Jurkat, Clone E6-1 (cell line): ENCODE data around the gene ALDH2. TPM values are rescaled to one million over a fixed set of nuclear protein-coding genes. Genes with fewer than 3 reads are reported as not detected.
A peak's percentile ranks its signal among the peaks of the same experiment; 100 is the strongest.
"Not testable (repeated sequence)": the region's sequence is repeated elsewhere in the genome, so short reads cannot be mapped to it uniquely, and the experiment has no call there.

ENCODE experiments used
- DNase-seq: peaks from one replicate; pipeline ENCODE4 v3.0.0-alpha.2; 2011; ENCODE audit warnings: low read depth, low spot score
- H3K4me3 ChIP-seq: 2 replicates; pipeline ENCODE4 v1.5.1; 2011; ENCODE audit warnings: mild to moderate bottlenecking, low read length, control low read depth, moderate library complexity
- polyA plus RNA-seq: library from polyadenylated mRNA; unstranded; fragments of >200 nt; gene quantifications from one replicate; pipeline ENCODE4 v1.2.1, GENCODE V29; 2012; ENCODE audit warnings: missing spikeins; ENCODE audit not compliant: insufficient read length, insufficient read depth

The ALDH2 gene
- polyA plus RNA-seq, result not detected

DNA sequence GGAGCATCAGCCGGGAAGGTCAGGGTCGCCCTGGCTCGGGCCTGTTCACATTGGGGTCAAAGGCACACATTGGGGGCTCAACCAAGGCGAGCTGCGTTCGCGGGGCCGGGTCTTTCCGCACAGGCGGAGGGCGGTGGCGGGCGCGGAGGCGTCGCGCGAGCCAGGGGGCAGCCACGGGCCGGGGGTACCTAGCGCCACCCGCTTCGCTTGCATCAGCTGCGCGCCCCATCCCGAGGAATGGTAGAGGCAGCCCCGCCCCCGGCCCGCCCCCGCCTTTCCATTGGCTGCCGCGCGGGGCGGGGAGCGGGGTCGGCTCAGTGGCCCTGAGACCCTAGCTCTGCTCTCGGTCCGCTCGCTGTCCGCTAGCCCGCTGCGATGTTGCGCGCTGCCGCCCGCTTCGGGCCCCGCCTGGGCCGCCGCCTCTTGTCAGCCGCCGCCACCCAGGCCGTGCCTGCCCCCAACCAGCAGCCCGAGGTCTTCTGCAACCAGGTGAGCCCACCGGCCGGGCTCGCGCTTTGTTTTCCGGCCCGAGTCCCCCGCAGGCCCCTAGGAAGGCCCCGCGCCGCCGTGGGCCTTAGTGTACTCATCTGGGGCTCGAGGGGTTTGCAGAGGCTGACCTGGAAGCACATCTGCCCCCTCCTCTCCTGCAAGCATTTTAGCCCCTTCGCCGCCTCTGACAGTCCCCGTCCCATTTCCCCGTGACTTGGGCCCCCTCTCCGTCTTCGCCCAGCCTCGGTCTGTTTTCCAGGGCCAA, at the start of gene ALDH2:
ALDH2 (plus strand) TSS at position 326 of the 754 bp plus-strand sequence; CDS start at position 376, 50 bp downstream.
- H3K4me3 ChIP-seq, result no peak within 1 kb of the TSS
- no peak for DNase-seq

- not testable (repeated sequence) for H3K4me3 ChIP-seq, DNase-seq
These were observed 47.4 kb upstream of the ALDH2 start for GRCh38 chr12:111719316-111719715.

GRCh38 chr12:111720457-111720856, 46.3 kb upstream of the ALDH2 start:
- DNase-seq, result no peak
- no peak overlapping the region for H3K4me3 ChIP-seq

DNA sequence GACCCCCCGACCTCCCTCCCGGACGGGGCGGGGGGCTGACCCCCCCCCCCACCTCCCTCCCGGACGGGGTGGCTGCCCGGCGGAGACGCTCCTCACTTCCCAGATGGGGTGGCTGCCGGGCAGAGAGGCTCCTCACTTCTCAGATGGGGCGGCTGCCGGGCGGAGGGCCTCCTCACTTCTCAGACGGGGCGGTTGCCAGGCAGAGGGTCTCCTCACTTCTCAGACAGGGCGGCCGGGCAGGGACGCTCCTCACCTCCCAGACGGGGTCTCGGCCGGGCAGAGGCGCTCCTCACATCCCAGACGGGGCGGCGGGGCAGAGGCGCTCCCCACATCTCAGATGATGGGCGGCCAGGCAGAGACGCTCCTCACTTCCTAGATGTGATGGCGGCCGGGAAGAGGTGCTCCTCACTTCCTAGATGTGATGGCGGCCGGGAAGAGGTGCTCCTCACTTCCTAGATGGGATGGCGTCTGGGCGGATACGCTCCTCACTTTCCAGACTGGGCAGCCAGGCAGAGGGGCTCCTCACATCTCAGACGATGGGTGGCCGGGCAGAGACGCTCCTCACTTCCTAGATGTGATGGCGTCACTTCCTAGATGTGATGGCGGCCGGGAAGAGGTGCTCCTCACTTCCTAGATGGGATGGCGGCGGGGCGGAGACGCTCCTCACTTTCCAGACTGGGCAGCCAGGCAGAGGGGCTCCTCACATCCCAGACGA, 42.9 kb upstream of the ALDH2 start:
- not testable (repeated sequence) for DNase-seq, H3K4me3 ChIP-seq

GRCh38 chr12:111728795-111729194, 37.9 kb upstream of the ALDH2 start:
- DNase-seq, result no peak
- no peak overlapping the region for H3K4me3 ChIP-seq

- no peak overlapping the region for H3K4me3 ChIP-seq
- no peak for DNase-seq
These were observed 36.3 kb upstream of the ALDH2 start for GRCh38 chr12:111730420-111730819.

DNA sequence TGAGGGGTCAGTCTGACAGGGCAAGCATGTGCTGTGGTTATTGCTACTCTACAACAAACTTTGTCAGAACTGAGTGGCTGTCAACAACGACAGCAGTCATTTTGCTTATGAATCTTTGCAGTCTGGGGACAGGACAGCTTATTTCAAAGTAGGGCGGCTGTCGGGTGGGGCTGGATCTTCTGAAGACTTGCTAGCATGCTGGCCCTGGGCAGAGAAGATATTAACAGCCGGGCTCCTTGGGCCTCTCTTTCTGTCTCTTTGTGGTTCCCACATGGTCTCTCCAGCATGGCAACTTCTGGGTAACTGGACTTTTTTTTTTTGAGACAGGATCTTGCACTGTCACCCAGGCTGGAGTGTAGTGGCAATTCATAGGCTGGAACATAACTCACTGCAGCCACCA, 33.9 kb upstream of the ALDH2 start:
- no peak for DNase-seq
- no peak overlapping the region for H3K4me3 ChIP-seq

DNA sequence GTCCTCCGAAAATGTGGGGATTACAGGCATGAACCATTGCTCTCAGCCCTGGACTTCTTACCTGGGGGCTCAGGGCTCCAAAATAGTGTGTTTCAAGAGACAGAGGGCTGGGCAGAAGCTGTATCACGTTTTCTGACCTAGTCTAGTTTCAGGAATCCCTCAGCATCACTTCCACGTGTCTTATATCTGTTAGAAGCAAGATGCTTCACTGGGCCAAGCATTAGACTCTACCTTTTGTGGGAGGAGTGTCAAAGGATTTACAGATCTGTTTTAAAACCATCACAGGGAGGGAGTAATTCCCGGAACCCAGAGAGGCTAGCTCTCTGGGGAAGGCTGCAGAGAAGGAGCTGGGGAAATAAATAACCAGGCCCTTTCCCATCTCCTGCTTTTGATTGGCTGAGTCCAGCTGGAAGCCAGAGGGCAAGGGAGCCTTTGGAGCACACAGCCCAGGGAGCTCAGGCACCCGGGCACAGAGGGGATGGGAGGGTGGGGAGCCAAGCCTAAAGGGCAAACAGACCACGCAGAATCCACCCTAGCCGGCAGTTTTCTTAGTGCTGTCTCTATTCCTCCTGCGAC, 33.3 kb upstream of the ALDH2 start:
- no peak for DNase-seq
- no peak overlapping the region for H3K4me3 ChIP-seq

DNA sequence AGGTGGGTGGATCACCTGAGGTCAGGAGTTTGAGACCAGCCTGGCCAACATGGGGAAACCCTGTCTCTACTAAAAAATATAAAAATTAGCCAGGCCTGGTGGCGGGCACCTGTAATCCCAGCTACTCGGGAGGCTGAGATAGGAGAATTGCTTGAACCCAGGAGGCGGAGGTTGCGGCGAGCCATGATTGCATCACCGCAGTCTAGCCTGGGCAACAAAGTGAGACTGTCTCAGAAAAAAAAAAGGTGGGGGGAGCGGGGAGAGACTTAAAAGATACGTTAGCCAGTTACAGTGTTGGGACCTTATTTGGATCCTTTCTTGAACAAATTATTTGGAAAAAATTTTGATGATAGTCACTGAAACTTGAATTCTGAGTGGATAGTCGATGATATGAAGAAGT, 27.2 kb upstream of the ALDH2 start:
- H3K4me3 ChIP-seq, DNase-seq: not testable (repeated sequence)

- peak; percentile 62 for DNase-seq
These were observed 25.4 kb upstream of the ALDH2 start for GRCh38 chr12:111741235-111741812.

DNA sequence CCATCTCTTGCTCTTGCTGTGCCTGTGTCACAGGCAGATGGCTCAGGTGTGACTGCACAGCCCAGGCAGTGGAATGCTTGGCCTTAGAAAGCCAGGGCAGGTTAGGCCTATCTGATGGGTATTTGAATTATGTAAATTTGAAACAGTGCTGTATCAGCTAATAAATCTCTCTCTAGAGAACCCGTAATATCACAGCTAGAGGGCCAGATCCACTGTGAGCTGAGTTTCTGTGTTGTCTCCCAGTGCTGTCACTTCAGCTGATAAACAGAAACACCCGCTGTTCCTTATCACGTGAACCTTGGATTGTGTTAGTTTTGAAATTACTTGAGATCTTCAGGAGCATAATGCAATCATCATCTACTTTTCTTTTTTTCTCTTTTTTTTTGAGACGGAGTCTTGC, 21.5 kb upstream of the ALDH2 start:
- no peak for DNase-seq

More at GRCh38 chr12:111741235-111741812, 25.4 kb upstream of the ALDH2 start:
- no peak overlapping the region for H3K4me3 ChIP-seq

DNA sequence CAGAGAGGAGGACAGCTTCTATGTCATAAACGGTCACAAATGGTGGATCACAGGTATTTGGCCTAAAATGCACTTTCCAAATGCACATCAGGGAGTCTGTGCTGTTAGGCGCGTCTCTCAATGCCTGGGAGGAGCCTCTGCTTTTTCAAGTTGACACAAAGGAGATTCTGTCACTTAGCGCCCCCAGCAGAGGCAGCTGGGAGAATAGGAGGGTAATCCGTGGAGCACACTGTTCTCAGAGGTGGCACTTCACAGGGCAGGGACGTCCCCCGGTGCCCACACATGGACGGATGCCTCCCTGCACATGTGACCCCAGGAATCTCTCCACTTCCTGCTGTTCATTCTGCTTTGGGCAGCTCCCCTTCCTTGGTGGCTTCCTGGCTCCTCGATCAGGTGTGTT, 19.4 kb upstream of the ALDH2 start:
- no peak for DNase-seq

More for the DNA sequence above, 21.5 kb upstream of the ALDH2 start:
- H3K4me3 ChIP-seq, result no peak overlapping the region

DNA sequence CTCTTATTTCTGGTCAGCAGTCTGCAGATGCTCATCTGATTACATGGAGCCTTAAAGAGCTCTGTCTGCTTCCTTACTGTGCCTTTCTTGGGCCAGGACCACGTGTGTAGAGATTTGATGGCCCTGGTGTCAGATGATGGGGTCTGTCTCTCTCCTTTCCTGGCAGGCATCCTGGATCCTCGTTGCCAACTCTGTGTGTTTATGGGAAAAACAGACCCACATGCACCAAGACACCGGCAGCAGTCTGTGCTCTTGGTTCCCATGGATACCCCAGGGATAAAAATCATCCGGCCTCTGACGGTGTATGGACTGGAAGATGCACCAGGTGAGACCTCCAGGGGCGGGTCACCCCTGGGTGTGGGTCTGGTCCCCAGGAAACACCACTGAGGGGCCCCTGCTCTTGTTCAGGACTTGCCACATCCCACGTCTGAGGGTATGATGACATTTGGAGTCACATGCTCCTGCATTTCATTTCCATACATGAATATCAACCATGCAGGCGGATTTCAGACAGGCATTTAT, 18.5 kb upstream of the ALDH2 start:
- no peak overlapping the region for H3K4me3 ChIP-seq
- no peak for DNase-seq

More for the DNA sequence above, 19.4 kb upstream of the ALDH2 start:
- H3K4me3 ChIP-seq, result no peak overlapping the region

GRCh38 chr12:111748867-111749266, 17.9 kb upstream of the ALDH2 start:
- no peak for DNase-seq
- no peak overlapping the region for H3K4me3 ChIP-seq

DNA sequence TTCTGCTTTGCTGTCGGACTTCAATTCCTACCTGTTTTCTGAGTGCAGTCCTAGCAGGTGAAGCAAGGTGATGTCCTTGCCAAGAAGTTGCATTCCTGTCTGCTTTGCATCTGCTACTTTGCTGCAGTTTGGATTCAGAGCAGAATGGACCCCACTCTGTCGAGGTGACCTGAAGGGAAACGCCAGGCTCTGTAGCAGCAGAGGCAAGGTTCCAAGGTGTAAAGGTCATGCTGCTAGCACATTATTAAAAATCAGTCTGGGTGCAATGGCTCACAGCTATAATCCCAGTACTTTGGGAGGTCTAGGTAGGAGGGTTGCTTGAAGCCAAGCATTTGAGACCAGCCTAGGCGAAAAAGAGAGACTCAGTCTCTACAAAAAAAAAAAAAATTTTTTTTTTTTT, 17.3 kb upstream of the ALDH2 start:
- no peak overlapping the region for H3K4me3 ChIP-seq
- no peak for DNase-seq

DNA sequence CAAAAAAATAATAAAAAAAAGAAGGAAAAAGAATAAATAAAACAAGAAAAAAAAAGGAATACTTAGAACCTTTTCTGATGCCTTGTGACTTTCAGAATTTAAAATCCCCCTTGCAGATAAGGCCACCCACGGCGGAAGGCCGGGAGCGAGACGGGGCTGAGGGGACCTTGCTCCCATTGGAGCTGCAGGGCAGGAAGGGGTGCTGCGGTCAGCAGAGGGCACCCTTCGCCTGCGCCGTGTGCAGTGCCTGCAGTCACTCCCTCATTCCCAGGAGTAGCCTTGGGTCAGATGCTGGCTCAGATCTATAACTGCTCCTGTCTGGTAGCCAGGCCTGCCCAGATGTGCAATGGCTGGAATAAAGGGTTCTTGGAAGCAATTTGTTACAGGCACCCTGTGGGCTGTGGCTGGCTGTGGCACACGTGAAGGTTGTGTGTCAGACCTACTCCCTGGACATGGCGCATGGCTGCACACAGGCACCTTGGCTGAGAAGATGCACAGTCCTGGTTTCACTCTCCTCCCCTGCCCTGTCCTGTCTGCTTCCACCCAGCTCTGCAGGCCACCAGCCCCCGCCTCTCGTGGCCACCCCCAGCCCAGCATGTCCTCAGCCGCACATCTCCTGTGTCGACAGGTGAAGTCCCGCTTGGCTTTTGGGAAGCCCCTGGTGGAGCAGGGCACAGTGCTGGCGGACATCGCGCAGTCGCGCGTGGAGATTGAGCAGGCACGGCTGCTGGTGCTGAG, 13.4 kb upstream of the ALDH2 start:
- H3K4me3 ChIP-seq, result no peak overlapping the region
- DNase-seq, result no peak

DNA sequence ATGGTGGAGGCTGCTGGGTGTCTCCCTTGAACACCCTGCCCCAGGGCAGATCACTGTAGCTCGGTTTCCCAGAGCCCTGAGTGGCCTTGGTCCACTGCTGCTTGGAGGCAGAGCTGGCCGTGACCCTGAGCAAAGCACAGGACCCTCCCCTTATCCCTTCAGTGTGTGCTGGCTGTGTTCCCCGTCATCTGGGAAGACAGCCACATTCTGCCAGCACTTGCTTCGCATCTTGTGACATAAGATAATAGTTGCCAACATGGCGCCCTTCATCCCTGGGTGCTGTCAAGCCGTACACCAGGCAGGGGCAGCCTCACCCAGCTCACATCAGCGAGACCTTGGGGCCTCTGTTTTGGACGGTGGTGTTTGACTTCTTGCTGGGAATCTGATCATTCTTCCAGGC, 12.1 kb upstream of the ALDH2 start:
- no peak for DNase-seq
- H3K4me3 ChIP-seq, result no peak overlapping the region

GRCh38 chr12:111756196-111756595, 10.5 kb upstream of the ALDH2 start:
- H3K4me3 ChIP-seq, result no peak overlapping the region
- no peak for DNase-seq

GRCh38 chr12:111756681-111757080, 10.1 kb upstream of the ALDH2 start:
- DNase-seq, result no peak
- no peak overlapping the region for H3K4me3 ChIP-seq
